ENCODE data around the gene AQP7. TPM values are rescaled to one million over a fixed set of nuclear protein-coding genes. Genes with fewer than 3 reads are reported as not detected.
"Not testable (repeated sequence)": the region's sequence is repeated elsewhere in the genome, so short reads cannot be mapped to it uniquely, and the experiment has no call there.

Gene AQP7
- total RNA-seq, 1 donor from 2014 or later = 5.0 TPM

- not testable (repeated sequence) for H3K4me3 Mint-ChIP-seq; H3K9me3 Mint-ChIP-seq; H3K4me1 Mint-ChIP-seq (ENCODE audit: unreplicated experiment); H3K27ac Mint-ChIP-seq; DNase-seq (ENCODE audit: extremely low spot score, unreplicated experiment); H3K27me3 Mint-ChIP-seq; H3K36me3 Mint-ChIP-seq
These were observed 20.0 kb downstream of the AQP7 start for GRCh38 chr9:33382397-33382796.

- Mint-ChIP-seq H3K9me3 (no peaks in the 10 kb centered on the region), H3K36me3 (no peaks in the 10 kb centered on the region), H3K27ac (no peak overlapping the region), H3K27me3 (no peaks in the 10 kb centered on the region), H3K4me3 (no peak overlapping the region), H3K4me1 (ENCODE audit: unreplicated experiment) (peaks cover 14% of the 10 kb centered on the region)
- no peak for TF ChIP-seq CTCF (conservative IDR thresholded peaks at IDR 0.05)
- no peak for DNase-seq (ENCODE audit: extremely low spot score, unreplicated experiment)
These were observed 21.1 kb downstream of the AQP7 start for GRCh38 chr9:33381231-33381791.

- Mint-ChIP-seq H3K36me3 (no peaks in the 10 kb centered on the region), H3K4me1 (ENCODE audit: unreplicated experiment) (peaks cover 20% of the 10 kb centered on the region), H3K27ac (no peak overlapping the region), H3K9me3 (no peaks in the 10 kb centered on the region), H3K27me3 (no peaks in the 10 kb centered on the region), H3K4me3 (no peak overlapping the region)
- no peak for DNase-seq (ENCODE audit: extremely low spot score, unreplicated experiment)
- no peak for TF ChIP-seq CTCF (conservative IDR thresholded peaks at IDR 0.05)
These were observed 21.8 kb downstream of the AQP7 start for GRCh38 chr9:33380390-33381094.

- Mint-ChIP-seq H3K4me3 (no peak overlapping the region), H3K4me1 (ENCODE audit: unreplicated experiment) (peaks cover 26% of the 10 kb centered on the region), H3K27me3 (no peaks in the 10 kb centered on the region), H3K27ac (no peak overlapping the region), H3K36me3 (no peaks in the 10 kb centered on the region), H3K9me3 (no peaks in the 10 kb centered on the region)
- DNase-seq (ENCODE audit: extremely low spot score, unreplicated experiment) = no peak
- TF ChIP-seq CTCF (conservative IDR thresholded peaks at IDR 0.05) = no peak
These were observed 22.5 kb downstream of the AQP7 start for GRCh38 chr9:33379666-33380389.

- Mint-ChIP-seq H3K4me3 (no peak overlapping the region), H3K27me3 (no peaks in the 10 kb centered on the region), H3K4me1 (ENCODE audit: unreplicated experiment) (peaks cover 34% of the 10 kb centered on the region), H3K36me3 (no peaks in the 10 kb centered on the region), H3K27ac (peak overlapping the region; percentile 71), H3K9me3 (no peaks in the 10 kb centered on the region)
- TF ChIP-seq CTCF (conservative IDR thresholded peaks at IDR 0.05) = no peak
- DNase-seq (ENCODE audit: extremely low spot score, unreplicated experiment) = no peak
These were observed 24.1 kb downstream of the AQP7 start for GRCh38 chr9:33378121-33378795.
